H1 (cell line): ENCODE measurements around the gene ZNF775. TPM values are rescaled to one million over a fixed set of nuclear protein-coding genes. Genes with fewer than 3 reads are reported as not detected.

Experiments
- ASH2L ChIP-seq: fragments of 200-600, 300-600 bp; sonication (generic); IDR thresholded peaks from one replicate; pipeline ENCODE4 v1.7.1; 2017; ENCODE audit warnings: low read length
- FOSL1 ChIP-seq: IDR thresholded peaks from 2 replicates; pipeline ENCODE4 v1.6.1; 2011; ENCODE audit warnings: mild to moderate bottlenecking, low read depth, low read length, moderate library complexity; ENCODE audit not compliant: insufficient read depth
- HDAC6 ChIP-seq: IDR thresholded peaks from one replicate; pipeline ENCODE4 v1.7.1; 2012; ENCODE audit warnings: low read depth, mild to moderate bottlenecking, inconsistent platforms, low read length, moderate library complexity
- POU5F1 ChIP-seq: IDR thresholded peaks from 2 replicates; pipeline ENCODE4 v1.6.1; 2011; ENCODE audit warnings: low read depth, mild to moderate bottlenecking, low read length, moderate library complexity
- RFX5 ChIP-seq: IDR thresholded peaks from 2 replicates; pipeline ENCODE4 v1.6.1; 2011; ENCODE audit warnings: low read depth, low read length, improper control_type of control experiment, borderline replicate concordance
- SIRT6 ChIP-seq: IDR thresholded peaks from one replicate; pipeline ENCODE4 v1.7.1; 2012; ENCODE audit warnings: low read length, inconsistent platforms
- TBP ChIP-seq: IDR thresholded peaks from 2 replicates; pipeline ENCODE4 v1.6.1; 2011; ENCODE audit warnings: low read depth, low read length, improper control_type of control experiment
- TEAD4 ChIP-seq: IDR thresholded peaks from 2 replicates; pipeline ENCODE4 v1.6.1; 2012; ENCODE audit warnings: low read depth, low read length, inconsistent platforms, mixed read lengths
- polyA plus RNA-seq, 7 experiments: library from polyadenylated mRNA; depleted of rRNA in 3 of 7; stranded (reverse) in 5 of 7; unstranded in 2 of 7; fragments of >200 nt in 5 of 7; fragments of 200-250 nt in 2 of 7; gene quantifications; 1 replicate in 5 of 7; 2 replicates in 1 of 7; 4 replicates in 1 of 7; pipeline versions ENCODE4 v1.2.1 to v1.2.3, GENCODE V29; 2011 to 2013; ENCODE audit warnings: missing spikeins in 2 of 7, mixed read lengths in 2 of 7
- total RNA-seq: library from RNA; stranded (reverse); fragmentation: NEBNext Ultra II Directional; extraction: Animal tissue kit (Norgen Biotek cat#: 25700); gene quantifications from 2 replicates; pipeline ENCODE4 v1.2.1, GENCODE V29; 2021
- TF ChIP-seq, protein P1 (sequence below): fragments of 300-600 bp; sonication (generic); IDR thresholded peaks from 2 replicates; pipeline ENCODE4 v1.7.1; 2012; ENCODE audit warnings: low read length, moderate library complexity, mild to moderate bottlenecking, inconsistent platforms; ENCODE audit not compliant: insufficient replicate concordance
- TF ChIP-seq, protein P2 (sequence below): IDR thresholded peaks from 2 replicates; pipeline ENCODE4 v1.6.1; 2011; ENCODE audit warnings: low read depth, mild to moderate bottlenecking, low read length; ENCODE audit not compliant: insufficient read depth

Gene ZNF775
- total and polyA plus RNA-seq, 2 of the 8 experiments (the other 6 are each of a cell fraction or from before 2014, with no cell fraction given), result 13.6 to 21.5 TPM

DNA sequence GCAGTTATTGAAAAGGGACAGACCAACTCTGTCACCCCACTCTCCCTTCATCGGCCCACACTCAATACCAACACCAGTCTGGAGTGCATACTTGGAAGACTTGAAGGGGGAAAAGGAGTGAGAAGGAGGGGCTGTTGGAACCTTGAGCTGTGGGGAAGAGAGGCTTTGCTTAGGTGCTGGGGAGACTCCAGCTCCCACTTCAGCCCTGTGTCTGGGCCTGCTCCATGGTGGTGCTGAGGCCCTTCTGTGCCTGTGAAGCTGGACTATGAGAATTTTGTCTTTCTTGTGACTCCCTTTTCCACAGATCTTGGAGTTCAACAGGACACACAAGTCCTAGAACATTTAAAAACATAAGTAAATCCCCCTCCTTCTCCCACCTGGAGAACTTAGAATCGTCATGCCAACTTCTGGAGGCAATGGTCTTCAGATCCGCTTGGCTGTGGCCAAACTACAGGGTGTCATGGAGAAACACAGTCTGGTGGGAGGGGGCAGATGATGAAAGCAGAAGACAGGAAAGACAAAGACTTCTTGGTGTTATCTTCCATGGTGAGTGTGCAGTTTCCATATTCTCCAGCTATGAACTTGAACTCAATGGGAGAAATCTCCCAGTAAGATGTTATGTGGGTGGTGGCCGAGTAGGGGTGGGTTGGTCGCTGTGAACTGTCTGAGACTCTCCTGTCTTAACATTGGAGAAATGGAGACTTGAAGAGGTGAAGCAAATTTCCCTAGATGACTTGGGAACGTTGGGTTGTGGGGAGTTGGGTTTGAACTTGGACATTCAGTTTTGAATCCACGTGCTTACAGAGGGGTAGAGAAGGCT, 52.9 kb downstream of the ZNF775 start (continued):
- TF ChIP-seq, protein P1, sequence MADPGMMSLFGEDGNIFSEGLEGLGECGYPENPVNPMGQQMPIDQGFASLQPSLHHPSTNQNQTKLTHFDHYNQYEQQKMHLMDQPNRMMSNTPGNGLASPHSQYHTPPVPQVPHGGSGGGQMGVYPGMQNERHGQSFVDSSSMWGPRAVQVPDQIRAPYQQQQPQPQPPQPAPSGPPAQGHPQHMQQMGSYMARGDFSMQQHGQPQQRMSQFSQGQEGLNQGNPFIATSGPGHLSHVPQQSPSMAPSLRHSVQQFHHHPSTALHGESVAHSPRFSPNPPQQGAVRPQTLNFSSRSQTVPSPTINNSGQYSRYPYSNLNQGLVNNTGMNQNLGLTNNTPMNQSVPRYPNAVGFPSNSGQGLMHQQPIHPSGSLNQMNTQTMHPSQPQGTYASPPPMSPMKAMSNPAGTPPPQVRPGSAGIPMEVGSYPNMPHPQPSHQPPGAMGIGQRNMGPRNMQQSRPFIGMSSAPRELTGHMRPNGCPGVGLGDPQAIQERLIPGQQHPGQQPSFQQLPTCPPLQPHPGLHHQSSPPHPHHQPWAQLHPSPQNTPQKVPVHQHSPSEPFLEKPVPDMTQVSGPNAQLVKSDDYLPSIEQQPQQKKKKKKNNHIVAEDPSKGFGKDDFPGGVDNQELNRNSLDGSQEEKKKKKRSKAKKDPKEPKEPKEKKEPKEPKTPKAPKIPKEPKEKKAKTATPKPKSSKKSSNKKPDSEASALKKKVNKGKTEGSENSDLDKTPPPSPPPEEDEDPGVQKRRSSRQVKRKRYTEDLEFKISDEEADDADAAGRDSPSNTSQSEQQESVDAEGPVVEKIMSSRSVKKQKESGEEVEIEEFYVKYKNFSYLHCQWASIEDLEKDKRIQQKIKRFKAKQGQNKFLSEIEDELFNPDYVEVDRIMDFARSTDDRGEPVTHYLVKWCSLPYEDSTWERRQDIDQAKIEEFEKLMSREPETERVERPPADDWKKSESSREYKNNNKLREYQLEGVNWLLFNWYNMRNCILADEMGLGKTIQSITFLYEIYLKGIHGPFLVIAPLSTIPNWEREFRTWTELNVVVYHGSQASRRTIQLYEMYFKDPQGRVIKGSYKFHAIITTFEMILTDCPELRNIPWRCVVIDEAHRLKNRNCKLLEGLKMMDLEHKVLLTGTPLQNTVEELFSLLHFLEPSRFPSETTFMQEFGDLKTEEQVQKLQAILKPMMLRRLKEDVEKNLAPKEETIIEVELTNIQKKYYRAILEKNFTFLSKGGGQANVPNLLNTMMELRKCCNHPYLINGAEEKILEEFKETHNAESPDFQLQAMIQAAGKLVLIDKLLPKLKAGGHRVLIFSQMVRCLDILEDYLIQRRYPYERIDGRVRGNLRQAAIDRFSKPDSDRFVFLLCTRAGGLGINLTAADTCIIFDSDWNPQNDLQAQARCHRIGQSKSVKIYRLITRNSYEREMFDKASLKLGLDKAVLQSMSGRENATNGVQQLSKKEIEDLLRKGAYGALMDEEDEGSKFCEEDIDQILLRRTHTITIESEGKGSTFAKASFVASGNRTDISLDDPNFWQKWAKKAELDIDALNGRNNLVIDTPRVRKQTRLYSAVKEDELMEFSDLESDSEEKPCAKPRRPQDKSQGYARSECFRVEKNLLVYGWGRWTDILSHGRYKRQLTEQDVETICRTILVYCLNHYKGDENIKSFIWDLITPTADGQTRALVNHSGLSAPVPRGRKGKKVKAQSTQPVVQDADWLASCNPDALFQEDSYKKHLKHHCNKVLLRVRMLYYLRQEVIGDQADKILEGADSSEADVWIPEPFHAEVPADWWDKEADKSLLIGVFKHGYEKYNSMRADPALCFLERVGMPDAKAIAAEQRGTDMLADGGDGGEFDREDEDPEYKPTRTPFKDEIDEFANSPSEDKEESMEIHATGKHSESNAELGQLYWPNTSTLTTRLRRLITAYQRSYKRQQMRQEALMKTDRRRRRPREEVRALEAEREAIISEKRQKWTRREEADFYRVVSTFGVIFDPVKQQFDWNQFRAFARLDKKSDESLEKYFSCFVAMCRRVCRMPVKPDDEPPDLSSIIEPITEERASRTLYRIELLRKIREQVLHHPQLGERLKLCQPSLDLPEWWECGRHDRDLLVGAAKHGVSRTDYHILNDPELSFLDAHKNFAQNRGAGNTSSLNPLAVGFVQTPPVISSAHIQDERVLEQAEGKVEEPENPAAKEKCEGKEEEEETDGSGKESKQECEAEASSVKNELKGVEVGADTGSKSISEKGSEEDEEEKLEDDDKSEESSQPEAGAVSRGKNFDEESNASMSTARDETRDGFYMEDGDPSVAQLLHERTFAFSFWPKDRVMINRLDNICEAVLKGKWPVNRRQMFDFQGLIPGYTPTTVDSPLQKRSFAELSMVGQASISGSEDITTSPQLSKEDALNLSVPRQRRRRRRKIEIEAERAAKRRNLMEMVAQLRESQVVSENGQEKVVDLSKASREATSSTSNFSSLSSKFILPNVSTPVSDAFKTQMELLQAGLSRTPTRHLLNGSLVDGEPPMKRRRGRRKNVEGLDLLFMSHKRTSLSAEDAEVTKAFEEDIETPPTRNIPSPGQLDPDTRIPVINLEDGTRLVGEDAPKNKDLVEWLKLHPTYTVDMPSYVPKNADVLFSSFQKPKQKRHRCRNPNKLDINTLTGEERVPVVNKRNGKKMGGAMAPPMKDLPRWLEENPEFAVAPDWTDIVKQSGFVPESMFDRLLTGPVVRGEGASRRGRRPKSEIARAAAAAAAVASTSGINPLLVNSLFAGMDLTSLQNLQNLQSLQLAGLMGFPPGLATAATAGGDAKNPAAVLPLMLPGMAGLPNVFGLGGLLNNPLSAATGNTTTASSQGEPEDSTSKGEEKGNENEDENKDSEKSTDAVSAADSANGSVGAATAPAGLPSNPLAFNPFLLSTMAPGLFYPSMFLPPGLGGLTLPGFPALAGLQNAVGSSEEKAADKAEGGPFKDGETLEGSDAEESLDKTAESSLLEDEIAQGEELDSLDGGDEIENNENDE, result no peak
- TF ChIP-seq, protein P2, sequence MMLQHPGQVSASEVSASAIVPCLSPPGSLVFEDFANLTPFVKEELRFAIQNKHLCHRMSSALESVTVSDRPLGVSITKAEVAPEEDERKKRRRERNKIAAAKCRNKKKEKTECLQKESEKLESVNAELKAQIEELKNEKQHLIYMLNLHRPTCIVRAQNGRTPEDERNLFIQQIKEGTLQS, result no peak
- TF ChIP-seq POU5F1, result no peak
- no peak for TF ChIP-seq HDAC6
- TF ChIP-seq TEAD4, result no peak
- TF ChIP-seq FOSL1, result no peak
- no peak for TF ChIP-seq TBP
- TF ChIP-seq RFX5, result no peak
- TF ChIP-seq SIRT6, result no peak
- no peak for TF ChIP-seq ASH2L
